NCI-H128 (cell line): Measurements from ENCODE around the gene GARIN5B.
"Not testable (repeated sequence)": the region's sequence is repeated elsewhere in the genome, so short reads cannot be mapped to it uniquely, and the experiment has no call there.

Experiments
- DNase-seq: peaks from one replicate; lab custom pipeline; 2025; ENCODE audit not compliant: unreplicated experiment; lab: John Stamatoyannopoulos, UW

The GARIN5B gene

DNA sequence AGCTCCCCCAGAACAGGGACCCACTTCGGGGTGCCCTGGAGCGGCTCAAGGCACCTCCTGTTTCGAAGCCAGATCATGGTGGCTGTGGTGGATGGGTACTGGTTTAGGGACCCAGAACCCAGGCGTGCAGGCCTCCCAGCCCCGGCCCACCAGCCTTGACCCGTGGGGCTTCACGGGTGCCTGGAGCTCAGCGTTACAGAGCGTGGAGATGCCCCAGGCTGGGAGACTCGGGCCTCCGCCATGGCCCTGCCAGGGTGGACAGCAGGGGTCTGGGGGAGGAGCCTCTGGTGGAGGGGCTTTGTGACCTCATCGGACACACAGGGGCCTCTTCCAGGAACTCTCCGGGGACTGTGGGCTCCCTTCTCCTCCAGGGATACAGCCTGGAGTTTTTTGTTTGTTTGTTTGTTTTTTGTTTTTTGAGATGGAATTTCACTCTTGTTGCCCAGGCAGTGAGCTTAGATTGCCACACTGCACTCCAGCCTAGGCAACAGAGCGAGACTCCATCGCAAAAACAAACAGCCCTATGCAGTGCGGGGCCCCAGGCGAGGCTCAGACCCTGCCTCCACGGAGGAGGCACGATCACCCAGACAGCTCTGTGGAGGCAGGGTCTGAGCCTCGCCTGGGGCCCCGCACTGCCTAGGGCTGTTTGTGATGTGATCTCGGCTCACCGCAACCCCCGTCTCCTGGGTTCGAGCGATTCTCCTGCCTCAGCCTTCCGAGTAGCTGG, at the start of gene GARIN5B:
GARIN5B (minus strand) TSS at position 271 of the 727 bp plus-strand sequence; CDS start at position 77, 194 bp downstream.
- no peak for DNase-seq

DNA sequence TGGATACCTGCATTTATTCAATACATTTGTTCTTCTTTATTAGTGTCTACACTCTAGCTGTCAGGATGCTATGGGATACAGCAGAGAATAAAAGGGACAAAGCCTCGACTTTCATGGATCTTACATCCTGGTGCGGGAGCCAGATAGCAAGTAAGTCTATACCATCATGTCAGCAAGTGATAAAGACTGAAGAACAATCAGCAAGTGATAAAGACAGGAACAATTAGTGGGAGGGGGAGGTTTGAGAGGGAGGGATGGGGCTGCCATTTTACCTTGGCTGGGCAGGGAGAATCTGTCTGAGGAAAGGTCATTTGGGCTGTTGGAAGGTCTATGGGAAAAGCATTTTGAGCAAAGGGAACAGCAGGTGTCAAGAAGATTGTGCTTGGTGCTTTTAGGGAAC, 47.1 kb upstream of the GARIN5B start:
- no peak for DNase-seq

- not testable (repeated sequence) for DNase-seq
These were observed 46.1 kb upstream of the GARIN5B start for GRCh38 chr19:55409179-55409578.

DNA sequence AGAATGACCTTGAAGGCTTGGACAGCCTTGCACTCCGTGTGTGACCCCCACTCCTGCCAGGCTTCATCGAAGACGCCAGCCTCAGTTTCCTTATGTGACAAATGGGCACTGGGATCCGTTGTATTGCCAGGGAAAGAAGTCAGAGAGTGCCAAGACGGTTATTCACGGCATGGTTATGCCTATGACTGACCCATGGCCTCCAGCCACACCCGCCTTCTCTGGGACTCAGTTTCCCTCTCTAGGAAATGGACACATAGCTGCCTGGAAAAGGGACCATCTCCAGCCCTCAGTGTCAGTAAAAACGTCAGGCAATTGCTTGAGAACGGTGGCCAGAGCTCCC, 45.4 kb upstream of the GARIN5B start:
- DNase-seq, result no peak

GRCh38 chr19:55407800-55408532, 44.9 kb upstream of the GARIN5B start:
- DNase-seq, result peak; percentile 95

DNA sequence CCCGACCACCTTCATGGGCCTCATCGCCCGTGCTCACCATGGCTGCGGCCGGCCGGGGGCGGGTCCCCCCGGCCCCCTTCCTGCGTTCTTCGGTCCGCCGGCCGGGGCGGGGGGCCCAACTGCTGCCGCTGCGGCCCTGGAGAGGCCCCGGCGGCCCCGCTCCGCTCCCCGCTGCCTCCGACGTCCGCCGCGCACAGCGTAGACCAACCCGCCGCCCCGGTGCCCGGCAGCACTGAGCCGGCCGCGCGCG, 44.4 kb upstream of the GARIN5B start, which contains the start of gene UBE2S:
UBE2S (minus strand) TSS at position 239 of the 250 bp plus-strand sequence; CDS start at position 40, 199 bp downstream.
- not testable (repeated sequence) for DNase-seq

- no peak for DNase-seq
These were observed 43.9 kb upstream of the GARIN5B start for GRCh38 chr19:55406826-55407549.

DNA sequence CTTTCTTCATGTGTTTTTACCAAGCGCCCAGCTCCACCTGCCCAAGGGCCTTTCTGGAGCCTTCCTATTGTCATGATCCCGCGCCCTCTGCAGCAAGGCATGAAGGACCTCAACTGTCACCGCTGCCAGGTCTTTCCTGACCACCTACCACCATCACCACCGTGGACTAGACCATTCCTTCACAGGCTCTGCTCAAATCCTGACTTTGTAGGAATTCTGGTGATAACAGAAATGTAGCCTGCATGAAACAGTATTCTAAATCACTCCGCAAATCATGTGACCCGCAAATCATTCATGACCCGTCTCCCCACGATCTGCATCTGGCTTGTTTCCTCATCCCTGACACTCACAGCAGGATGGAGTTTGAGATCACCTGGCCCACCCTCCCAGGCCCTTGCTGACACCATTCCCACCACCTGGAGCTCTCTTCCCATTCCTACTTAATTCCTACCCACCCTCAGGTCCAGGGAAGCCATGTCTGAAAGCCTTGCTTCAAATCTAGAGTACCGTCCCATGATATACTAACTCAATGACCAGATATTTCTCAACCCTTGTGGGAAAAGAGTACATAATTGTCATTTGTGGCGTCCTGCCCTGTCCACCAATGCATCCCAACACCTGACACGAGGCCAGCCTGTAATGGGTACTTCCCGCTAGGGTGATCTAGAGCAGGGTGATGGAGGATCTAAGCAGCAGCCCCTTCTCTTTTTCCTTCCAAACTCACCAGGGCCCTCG, 43.2 kb upstream of the GARIN5B start:
- no peak for DNase-seq

- no peak for DNase-seq
These were observed 42.6 kb upstream of the GARIN5B start for GRCh38 chr19:55405638-55406037.

- no peak for DNase-seq
These were observed 39.4 kb upstream of the GARIN5B start for GRCh38 chr19:55402509-55402908.

- DNase-seq, result not testable (repeated sequence)
These were observed 38.3 kb upstream of the GARIN5B start for GRCh38 chr19:55401390-55401789.

- DNase-seq, result no peak
These were observed 37.4 kb upstream of the GARIN5B start for GRCh38 chr19:55400281-55401087.

- DNase-seq, result no peak
These were observed 35.3 kb upstream of the GARIN5B start for GRCh38 chr19:55398200-55398925.

GRCh38 chr19:55392820-55393761, 30.0 kb upstream of the GARIN5B start:
- no peak for DNase-seq

DNA sequence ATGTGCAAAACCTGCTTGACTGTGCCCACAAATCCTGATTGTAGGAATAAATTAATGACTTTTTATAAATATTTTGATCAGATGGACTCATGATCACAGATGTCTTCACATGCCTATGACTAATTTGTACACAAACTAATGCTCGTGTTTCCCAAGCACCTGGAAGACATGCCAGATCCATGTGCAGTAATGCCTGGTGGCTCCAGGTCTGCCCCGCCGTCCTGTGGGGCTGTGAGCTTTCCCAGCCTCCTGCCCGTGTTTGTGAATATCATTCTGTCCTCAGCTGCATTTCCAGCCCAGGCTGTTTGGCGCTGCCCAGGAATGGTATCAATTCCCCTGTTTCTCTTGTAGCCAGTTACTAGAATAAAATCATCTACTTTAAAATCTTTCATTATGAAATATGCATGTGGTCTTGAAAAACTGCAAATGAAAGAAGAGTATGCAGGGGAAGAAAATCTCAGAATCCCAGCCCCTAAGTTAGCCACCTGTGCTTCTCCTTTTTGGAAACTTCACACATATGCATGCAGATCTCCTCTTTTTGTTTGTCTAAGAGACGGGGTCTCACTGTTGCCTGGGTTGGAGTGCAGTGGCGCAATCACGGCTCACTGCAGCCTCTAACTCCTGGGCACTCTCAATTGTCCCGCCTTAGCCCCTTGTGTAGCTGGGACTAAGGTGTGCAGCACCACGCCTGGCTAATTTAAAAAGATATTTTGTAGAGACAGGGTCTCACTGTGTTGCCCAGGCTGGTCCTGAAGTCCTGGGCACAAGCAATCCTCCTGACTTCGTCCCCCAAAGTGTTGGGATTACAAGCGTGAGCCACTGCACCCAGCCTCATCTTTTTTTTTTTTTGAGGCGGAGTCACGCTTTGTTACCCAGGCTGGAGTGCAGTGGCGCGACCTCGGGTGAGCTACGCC, 28.9 kb upstream of the GARIN5B start:
- DNase-seq, result no peak

GRCh38 chr19:55391191-55391670, 28.2 kb upstream of the GARIN5B start:
- no peak for DNase-seq

DNA sequence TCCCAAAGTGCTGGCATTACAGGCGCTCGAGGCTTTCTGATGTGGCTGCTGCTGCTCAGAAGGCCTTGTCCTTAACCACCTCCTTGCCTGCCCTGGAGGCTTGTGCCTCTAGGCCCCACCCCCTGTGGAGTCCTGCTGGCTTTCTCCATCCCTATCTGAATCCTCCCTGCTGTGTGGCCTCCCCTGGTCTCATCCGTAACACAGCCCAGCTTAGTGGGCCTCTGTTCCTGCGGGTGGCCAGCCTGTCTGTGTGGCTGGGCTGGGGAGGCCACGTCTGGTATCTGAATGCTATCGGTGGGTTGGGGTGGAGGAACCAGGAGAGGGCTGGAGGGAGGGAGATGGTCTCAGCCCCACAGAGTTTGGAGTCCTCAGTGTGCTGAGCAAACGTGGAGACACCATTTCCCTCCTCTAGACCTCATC, 27.4 kb upstream of the GARIN5B start:
- DNase-seq, result no peak
